Smooth muscle cell (in vitro differentiated cells): ENCODE data around the gene KIZ. TPM values are rescaled to one million over a fixed set of nuclear protein-coding genes. Genes with fewer than 3 reads are reported as not detected.

Experiments used
- DNase-seq: peaks from one replicate; lab custom pipeline; 2025; ENCODE audit not compliant: unreplicated experiment; lab: John Stamatoyannopoulos, UW
- H2AFZ ChIP-seq: fragments of 200-600 bp; sonication (generic); 2 replicates; pipeline ENCODE4 v1.6.0; 2016; ENCODE audit warnings: antibody characterized with exemption, low read depth, mild to moderate bottlenecking
- H3F3A ChIP-seq: fragments of 200-600 bp; sonication (generic); 2 replicates; pipeline ENCODE4 v1.6.0; 2017; ENCODE audit warnings: antibody characterized with exemption, low read depth
- H3K27ac ChIP-seq: fragments of 200-600 bp; sonication (generic); 2 replicates; pipeline ENCODE4 v1.5.1; 2016; ENCODE audit warnings: low read depth, mild to moderate bottlenecking
- H3K27me3 ChIP-seq: fragments of 200-600 bp; sonication (generic); 2 replicates; pipeline ENCODE4 v1.6.1; 2016; ENCODE audit warnings: low read depth, mild to moderate bottlenecking
- H3K36me3 ChIP-seq: fragments of 200-600 bp; sonication (generic); 2 replicates; pipeline ENCODE4 v1.5.1; 2016; ENCODE audit warnings: low read depth
- H3K4me1 ChIP-seq: fragments of 200-600 bp; sonication (generic); 2 replicates; pipeline ENCODE4 v1.5.1; 2016; ENCODE audit warnings: low read depth
- H3K4me2 ChIP-seq: fragments of 200-600 bp; sonication (generic); 2 replicates; pipeline ENCODE4 v1.6.0; 2016; ENCODE audit warnings: mild to moderate bottlenecking
- H3K4me3 ChIP-seq: fragments of 200-600 bp; sonication (generic); 2 replicates; pipeline ENCODE4 v1.5.1; 2016; ENCODE audit warnings: mild to moderate bottlenecking
- H3K79me2 ChIP-seq: fragments of 200-600 bp; sonication (generic); 2 replicates; pipeline ENCODE4 v1.6.0; 2016; ENCODE audit warnings: low read depth, mild to moderate bottlenecking
- H3K9ac ChIP-seq: fragments of 200-600 bp; sonication (generic); 2 replicates; pipeline ENCODE4 v1.6.0; 2016; ENCODE audit warnings: low read depth
- H3K9me3 ChIP-seq: fragments of 200-600 bp; sonication (generic); replicated peaks from 2 replicates; pipeline ENCODE4 v1.5.1; 2016; ENCODE audit warnings: low read depth
- H4K20me1 ChIP-seq: fragments of 200-600 bp; sonication (generic); 2 replicates; pipeline ENCODE4 v1.6.0; 2016; ENCODE audit warnings: low read depth
- WGBS: methylation state at CpG from one replicate; pipeline ENCODE4 v1.1.7; 2016; ENCODE audit warnings: low lambda C conversion rate; 5-methylcytosine and 5-hydroxymethylcytosine counted together
- polyA plus RNA-seq: library from polyadenylated mRNA; unstranded; fragments of >200 nt; fragmentation: Nextera tagmentation; extraction: Ambion mirVana; gene quantifications from 2 replicates; pipeline ENCODE4 v1.2.1, GENCODE V29; 2016
- total RNA-seq: library from RNA; depleted of rRNA; stranded (reverse); fragments of >200 nt; gene quantifications from 2 replicates; pipeline ENCODE4 v1.2.3, GENCODE V29; 2014
- TF ChIP-seq, protein P1 (sequence below): fragments of 200-600 bp; sonication (generic); IDR thresholded peaks from 2 replicates; pipeline ENCODE4 v1.5.1; 2017; ENCODE audit warnings: borderline replicate concordance, mild to moderate bottlenecking, antibody characterized with exemption; ENCODE audit not compliant: insufficient read depth, poor library complexity, severe bottlenecking

KIZ gene
- total and polyA plus RNA-seq, 2 experiments from 2014 or later, result 19.2 to 20.9 TPM

DNA sequence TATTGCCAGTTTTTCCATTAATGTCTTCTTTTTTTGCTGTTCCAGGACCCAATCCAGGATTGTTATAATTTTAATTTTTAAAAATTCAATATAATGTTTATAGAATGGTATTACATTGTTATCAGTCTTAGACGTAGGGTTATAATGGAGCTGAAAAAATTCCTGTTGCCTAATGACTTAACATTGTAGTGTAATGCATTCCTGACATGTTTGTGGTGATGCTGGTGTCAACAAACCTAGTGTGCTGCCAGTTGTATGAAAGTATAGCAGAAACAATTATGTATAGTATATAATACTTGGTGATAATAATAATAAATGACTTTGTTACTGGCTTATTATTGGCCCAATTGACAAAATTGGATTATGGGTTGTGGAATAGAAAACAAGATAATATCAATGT, 30.4 kb downstream of the KIZ start:
- no peak for DNase-seq
- no peak overlapping the region for H3K9ac ChIP-seq
- H3K4me3 ChIP-seq, result no peak overlapping the region
- H3K4me2 ChIP-seq, result peak overlapping the region; percentile 20
- no peaks in the 10 kb centered on the region for H3K36me3 ChIP-seq
- no peaks in the 10 kb centered on the region for H4K20me1 ChIP-seq
- WGBS, result 0% methylated on average over 1 of the region's 1 CpG
- H3K9me3 ChIP-seq, result no peaks in the 10 kb centered on the region
- H3F3A ChIP-seq, result no peaks in the 10 kb centered on the region
- no peaks in the 10 kb centered on the region for H3K27me3 ChIP-seq
- H3K4me1 ChIP-seq, result peaks cover 8% of the 10 kb centered on the region
- H2AFZ ChIP-seq, result no peak overlapping the region
- peak overlapping the region; percentile 33 for H3K27ac ChIP-seq
- TF ChIP-seq, protein P1, sequence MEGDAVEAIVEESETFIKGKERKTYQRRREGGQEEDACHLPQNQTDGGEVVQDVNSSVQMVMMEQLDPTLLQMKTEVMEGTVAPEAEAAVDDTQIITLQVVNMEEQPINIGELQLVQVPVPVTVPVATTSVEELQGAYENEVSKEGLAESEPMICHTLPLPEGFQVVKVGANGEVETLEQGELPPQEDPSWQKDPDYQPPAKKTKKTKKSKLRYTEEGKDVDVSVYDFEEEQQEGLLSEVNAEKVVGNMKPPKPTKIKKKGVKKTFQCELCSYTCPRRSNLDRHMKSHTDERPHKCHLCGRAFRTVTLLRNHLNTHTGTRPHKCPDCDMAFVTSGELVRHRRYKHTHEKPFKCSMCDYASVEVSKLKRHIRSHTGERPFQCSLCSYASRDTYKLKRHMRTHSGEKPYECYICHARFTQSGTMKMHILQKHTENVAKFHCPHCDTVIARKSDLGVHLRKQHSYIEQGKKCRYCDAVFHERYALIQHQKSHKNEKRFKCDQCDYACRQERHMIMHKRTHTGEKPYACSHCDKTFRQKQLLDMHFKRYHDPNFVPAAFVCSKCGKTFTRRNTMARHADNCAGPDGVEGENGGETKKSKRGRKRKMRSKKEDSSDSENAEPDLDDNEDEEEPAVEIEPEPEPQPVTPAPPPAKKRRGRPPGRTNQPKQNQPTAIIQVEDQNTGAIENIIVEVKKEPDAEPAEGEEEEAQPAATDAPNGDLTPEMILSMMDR, result no peak
- H3K79me2 ChIP-seq, result no peaks in the 10 kb centered on the region

DNA sequence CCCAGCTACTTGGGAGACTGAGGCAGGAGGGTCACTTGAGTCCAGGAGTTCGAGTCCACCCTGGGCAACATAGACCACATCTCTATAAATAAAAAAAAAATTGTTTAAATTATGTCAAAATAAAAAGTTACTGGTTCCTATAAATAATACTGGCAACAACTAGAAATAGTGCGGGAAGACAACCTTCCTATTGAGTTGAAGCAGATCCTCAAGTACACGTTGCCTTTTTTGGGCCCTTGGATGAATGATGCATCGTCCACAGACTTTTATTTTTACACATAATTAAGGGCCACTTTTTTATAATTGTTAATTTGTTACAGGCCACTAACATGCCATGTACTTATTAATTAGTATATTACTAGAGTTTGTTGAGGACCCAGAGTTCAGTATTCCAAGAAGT, 31.1 kb downstream of the KIZ start:
- Histone ChIP-seq H3K9me3 (no peaks in the 10 kb centered on the region), H3K27me3 (no peaks in the 10 kb centered on the region), H3K9ac (no peak overlapping the region), H3K4me1 (peaks cover 8% of the 10 kb centered on the region), H3K36me3 (no peaks in the 10 kb centered on the region), H2AFZ (no peak overlapping the region), H4K20me1 (no peaks in the 10 kb centered on the region), H3K27ac (no peak overlapping the region), H3K4me3 (no peak overlapping the region), H3K79me2 (no peaks in the 10 kb centered on the region), H3F3A (no peaks in the 10 kb centered on the region), H3K4me2 (no peak overlapping the region)
- WGBS, result 100% methylated on average over 4 of the region's 4 CpGs
- no peak for DNase-seq
- TF ChIP-seq, protein P1, result no peak

DNA sequence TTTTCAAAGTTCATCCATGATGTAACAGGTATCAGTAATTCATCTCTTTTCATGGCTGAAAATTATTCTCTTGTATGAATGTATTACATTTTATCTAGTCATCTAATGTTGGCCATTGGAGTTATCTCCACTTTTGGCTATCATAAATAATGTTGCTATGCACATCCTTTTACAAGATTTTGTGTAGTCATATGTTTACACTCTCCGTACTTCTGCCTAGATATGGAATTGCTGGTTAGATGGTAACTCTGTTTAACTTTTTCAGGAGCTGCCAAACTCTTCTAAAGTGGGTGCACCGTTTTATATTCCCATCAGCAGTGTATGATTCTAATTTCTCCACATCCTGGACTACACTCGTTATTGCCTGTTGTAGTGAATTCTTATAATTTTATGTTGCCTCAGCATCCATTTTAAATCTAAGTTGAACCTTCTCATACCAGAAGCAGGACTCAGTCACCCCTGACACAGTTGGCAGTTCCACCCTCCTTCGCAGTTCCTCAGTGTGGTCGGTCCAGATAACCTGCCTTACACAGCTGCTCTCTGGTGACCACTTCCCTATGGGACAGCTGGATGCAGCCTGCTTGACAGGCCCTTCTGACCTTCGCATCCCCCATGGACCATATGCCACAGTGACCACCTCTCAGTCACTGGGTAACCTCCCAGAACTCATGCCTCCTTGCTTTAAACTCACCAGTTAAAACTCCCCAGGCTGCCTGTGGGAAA, 33.9 kb downstream of the KIZ start:
- H3K4me1 ChIP-seq, result peaks cover 8% of the 10 kb centered on the region
- H3K36me3 ChIP-seq, result no peaks in the 10 kb centered on the region
- H2AFZ ChIP-seq, result no peak overlapping the region
- H4K20me1 ChIP-seq, result no peaks in the 10 kb centered on the region
- no peak for DNase-seq
- no peak overlapping the region for H3K27ac ChIP-seq
- WGBS, result 88% methylated on average over 6 of the region's 6 CpGs
- no peaks in the 10 kb centered on the region for H3K9me3 ChIP-seq
- no peak overlapping the region for H3K9ac ChIP-seq
- no peaks in the 10 kb centered on the region for H3K27me3 ChIP-seq
- TF ChIP-seq, protein P1, result no peak
- H3K4me2 ChIP-seq, result no peak overlapping the region
- H3K4me3 ChIP-seq, result no peak overlapping the region
- no peaks in the 10 kb centered on the region for H3F3A ChIP-seq
- H3K79me2 ChIP-seq, result no peaks in the 10 kb centered on the region

DNA sequence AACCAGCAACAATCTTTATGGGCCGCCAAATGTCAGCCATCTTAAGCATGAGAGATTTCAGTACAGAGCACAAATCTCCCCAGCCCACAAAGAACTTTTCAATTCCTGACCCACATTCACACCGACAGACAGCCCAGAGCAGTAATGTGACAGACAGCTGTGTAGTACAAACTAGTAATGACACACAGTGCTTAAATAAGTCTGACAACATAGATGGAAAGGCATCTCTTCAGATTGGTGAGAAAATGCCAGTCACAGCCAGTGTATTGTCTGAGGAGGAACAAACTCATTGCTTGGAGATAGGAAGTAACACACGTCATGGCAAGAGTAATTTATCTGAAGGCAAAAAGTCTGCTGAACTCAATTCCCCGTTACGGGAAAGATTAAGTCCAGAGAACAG, 36.0 kb downstream of the KIZ start:
- no peak overlapping the region for H2AFZ ChIP-seq
- TF ChIP-seq, protein P1, result no peak
- H3K36me3 ChIP-seq, result no peaks in the 10 kb centered on the region
- DNase-seq, result no peak
- no peak overlapping the region for H3K9ac ChIP-seq
- H4K20me1 ChIP-seq, result no peaks in the 10 kb centered on the region
- no peak overlapping the region for H3K4me3 ChIP-seq
- no peaks in the 10 kb centered on the region for H3K4me1 ChIP-seq
- H3K79me2 ChIP-seq, result no peaks in the 10 kb centered on the region
- H3K27ac ChIP-seq, result no peak overlapping the region
- 76% methylated on average over 5 of the region's 5 CpGs for WGBS
- H3F3A ChIP-seq, result no peaks in the 10 kb centered on the region
- no peaks in the 10 kb centered on the region for H3K9me3 ChIP-seq
- no peaks in the 10 kb centered on the region for H3K27me3 ChIP-seq
- H3K4me2 ChIP-seq, result no peak overlapping the region
